Fibroblast of peridontal ligament (primary cell): Measurements from ENCODE around the gene AKAP13.

Experiments
- DNase-seq: peaks from one replicate; pipeline ENCODE4 v3.0.0-alpha.2; 2010; ENCODE audit errors: extremely low read depth

Gene AKAP13

DNA sequence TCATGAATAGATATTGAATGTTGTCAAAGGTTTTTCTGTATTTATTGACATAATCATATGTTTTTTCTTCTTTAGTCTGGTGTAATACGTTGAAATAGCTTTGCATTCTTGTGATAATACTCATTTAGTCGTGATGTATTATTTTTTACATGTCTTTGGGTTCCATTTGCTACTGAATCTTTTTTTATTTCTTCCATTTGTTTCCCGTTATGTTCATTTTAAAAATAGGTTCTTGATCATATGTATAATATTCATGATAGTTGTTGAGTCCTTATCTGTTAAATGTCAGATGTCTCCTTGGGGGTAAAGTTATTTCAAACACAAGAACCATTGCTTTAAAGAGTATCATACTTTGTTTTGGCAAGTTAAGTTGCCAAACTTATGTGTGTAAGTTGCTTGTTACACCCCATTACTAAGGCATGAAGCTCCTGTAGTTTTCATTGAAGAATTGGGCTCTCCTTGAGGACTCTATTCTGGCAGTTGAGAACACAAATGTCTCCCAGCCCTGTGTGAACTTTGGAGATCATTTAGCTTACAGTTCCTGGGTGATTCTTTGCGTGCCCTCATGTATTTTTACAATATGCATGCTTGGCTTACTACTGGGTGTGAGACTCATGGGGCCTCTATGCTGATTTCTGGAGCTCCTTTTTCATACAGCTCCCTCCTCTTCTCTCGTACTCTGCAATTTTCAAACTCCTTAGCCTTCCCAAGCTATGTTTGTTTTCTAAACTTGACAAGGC is 8.3 kb downstream of the AKAP13 start:
- peak; percentile 33 for DNase-seq

DNA sequence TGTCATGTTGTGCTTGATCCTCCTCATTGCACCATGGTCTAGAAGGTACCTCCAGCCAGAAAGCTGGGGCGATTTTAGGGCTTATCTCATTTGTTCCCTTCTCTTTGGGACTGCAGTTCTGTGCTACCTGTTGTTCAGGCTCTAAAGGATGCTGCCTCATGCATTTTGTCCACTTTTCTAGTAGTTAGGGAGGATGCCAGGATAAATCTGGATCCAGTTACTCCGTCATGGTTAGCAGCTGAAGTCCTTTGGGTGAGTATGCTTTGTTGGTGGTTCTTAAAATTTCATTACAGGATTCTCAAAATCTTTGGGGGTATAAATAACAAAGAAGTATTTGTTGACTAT is 8.9 kb downstream of the AKAP13 start:
- DNase-seq, result no peak

DNA sequence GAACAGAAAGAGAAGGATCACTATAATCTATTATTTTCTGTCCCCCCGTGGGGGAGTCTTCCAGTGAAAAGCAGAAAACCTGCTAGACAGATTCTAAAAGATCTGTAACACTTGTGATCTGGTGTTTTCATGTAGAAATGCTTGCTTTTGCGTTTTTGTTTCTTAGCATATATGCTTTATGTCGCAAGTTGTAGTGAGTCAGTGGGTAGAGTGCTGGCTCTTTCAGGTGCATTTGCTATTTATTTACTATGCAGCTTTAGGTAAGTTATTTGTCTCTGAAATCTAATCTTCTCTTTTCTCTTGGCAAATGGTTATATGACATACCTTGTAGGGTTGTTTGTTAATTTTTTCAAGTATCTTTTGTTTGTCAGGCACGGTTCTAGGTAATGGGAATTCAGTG is 9.4 kb downstream of the AKAP13 start:
- DNase-seq, result no peak

DNA sequence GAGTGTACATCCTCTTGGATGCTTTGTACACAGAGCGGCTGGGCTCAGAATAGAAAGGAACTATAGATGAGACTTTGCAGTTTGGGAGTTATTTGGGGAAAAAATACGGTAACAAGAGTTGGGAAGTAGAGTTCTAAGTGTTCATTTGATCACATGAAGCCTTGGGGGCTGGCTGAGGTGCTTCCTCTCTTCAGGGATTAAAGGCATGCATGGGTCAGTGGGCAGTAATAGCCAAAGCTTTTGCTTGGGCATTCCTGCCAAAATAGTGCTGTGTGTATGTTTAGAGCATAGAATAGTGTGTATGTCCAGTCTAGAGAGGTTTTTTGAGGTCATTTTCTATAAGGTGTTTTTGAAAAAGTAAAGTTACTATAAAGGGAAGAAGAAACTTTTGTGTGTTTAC is 12.8 kb downstream of the AKAP13 start:
- DNase-seq, result no peak

DNA sequence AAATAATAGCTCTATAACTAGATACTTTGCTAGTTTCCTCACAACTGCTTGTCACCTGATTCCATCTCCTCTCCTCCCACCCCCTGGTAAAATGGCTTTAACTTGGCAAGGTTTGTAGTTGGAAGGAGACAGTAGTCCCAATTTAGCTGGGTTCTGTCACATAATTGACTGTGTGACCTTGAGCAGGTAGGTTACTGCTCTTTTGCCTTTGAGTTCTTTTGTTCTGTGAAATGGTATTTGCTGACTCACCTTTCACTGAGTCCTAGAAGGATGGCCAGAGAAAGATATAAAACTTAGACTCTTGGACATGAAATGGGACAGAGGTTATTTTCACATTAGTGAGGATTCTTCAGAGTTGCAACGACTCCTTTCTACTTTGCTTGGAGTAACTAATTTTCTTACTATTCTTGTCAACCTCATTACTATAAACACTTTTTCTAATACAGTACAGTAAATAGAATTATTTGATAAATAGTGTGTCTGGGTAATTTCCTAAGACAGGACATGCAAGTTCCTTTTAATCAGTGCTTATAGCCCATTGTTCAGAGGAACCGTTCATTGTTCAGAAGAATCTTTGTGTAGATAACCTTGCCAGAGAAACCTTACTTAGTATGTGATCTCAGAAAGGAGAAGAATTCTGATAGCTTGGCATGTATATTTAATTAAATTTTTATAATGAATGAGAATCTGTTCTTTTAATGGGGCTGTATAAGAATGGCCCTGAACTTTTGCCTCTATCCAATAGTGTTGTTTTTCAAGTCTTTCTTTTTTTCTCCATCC is 14.3 kb downstream of the AKAP13 start:
- no peak for DNase-seq

DNA sequence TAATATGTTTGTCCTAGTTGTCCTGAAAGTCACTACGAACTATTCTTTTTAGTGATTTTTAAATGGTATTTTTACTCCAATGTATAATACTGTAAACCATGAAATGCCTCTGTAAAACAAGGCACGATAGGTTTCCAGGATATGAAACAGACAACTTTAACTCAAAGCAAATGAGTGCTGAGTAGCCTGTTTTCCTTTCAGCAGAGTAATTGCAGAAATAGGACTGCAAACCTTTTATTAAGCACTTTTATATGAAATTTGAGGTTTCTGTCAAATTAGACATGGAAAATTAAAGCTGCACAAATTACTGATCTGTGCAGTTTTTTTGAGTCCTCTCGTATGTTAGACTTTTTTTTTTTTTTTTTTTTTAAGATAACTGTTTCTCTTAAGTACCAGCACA is 16.2 kb downstream of the AKAP13 start:
- no peak for DNase-seq

DNA sequence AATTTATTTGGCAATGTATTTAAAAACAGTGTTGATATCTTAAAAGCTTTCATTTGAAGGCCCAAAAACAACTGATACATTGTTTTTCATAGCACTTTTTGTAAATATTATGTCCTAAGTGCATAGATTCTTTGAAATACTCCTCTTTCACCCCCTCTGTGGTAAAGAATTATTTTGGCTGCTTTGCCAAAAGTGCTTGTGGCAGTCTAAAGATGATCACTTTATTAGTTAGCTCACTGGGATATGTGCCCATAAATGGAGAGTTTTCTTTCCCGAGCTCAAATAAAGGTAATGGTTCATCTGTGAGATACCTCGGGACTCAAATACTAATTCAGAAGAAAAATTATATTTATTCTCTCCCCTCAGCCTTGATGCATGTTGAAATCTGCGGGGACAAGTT is 16.7 kb downstream of the AKAP13 start:
- no peak for DNase-seq

DNA sequence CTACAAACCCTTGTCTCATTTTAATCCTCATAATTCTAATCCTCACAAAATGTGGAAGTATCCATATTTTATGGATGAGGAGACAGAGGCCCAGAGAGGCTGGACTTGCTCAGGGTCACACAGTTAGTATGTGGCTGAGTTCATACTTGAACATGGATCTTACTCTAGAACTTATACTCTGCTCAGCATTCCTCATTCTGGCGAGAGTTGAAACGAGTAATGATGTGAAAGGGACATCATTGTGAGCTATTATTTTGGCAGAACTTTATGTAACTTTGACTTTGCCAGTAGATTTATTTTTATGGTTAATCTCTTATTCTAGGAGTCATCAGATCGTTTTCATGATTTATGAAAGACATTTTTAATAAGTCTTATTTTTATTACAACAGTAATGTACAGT is 17.5 kb downstream of the AKAP13 start:
- no peak for DNase-seq

DNA sequence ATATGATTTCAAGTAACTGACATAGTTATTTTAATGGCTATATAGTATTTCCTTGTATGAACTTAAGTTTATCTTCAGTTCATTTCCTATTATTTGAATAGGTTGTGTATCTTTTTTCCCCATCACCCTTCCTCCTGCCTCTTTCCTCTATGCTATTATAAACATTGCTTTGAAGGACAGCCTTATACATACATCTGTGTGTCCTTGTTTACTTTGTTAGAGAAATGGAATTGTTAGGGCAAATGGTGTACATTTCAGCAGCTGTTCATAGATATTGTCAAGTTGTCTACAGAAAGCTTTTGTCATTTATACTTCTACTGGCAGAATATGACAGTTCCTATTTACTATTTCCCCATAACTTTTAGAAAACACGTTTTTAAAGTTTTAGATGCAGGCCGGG is 18.4 kb downstream of the AKAP13 start:
- no peak for DNase-seq

DNA sequence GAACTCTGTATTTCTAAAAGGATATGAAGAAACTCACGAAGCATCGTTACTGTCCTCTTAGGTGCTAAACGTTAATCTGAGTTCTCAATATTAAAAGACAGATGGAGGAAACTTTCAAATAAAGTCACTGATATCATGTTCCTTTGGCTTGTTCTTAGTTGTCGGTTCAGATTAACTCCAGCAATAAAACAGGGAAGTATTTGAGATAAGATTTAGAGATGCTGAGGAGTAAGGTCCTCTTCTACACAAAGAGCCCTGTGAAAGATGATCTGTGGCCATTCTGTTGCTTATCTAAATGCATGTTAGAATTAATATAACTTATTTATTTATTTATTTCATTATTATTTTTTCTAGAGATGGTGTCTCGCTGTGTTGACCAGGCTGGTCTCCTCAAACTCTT is 19.2 kb downstream of the AKAP13 start:
- DNase-seq, result no peak

DNA sequence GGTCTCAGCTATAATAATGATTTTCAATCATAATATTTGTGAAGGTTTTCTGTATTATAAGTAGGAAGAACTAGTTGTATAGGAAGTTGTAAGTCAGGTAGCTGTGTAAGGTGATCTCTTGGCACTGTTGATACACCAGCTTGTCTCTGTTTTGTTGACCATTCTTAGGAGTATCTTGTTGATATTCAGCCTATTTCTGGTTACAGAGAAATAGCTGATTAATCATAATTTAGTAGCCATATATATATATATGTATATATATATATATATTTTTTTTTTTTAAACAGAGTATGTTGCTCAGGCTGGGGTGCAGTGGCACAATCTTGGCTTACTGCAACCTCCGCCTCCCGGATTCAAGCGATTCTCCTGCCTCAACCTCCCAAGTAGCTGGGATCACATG is 20.2 kb downstream of the AKAP13 start:
- no peak for DNase-seq

DNA sequence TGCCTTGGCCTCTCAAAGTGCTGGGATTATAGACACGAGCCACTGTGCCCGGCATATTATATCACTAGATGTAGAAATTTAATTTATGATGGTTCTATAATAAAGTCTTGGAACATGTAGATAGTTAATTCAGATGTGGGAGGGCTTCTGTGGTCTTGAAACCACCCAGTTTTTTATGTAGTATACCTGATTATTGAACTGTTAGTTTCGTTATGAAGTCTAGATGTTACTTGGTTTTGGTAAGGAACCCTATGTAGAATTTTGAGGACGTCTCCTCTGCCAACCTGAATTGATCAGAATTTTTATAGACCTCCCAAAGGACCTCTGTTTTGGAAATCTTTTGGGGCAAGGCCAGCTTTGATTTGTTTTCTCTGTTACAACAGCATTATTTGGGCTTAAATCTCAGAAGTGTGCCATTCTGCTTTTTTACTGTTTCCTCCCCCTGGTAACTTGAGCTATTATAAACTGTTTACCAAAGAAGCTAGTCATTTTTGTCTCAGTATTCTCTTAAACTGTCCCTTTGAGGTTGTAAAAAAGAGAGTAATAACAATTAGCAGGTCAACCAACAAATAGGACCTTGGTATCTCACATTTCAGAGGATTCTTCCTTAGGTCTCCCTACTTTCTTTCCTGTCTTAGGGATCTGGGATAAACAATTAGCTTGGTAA is 20.8 kb downstream of the AKAP13 start:
- DNase-seq, result no peak

DNA sequence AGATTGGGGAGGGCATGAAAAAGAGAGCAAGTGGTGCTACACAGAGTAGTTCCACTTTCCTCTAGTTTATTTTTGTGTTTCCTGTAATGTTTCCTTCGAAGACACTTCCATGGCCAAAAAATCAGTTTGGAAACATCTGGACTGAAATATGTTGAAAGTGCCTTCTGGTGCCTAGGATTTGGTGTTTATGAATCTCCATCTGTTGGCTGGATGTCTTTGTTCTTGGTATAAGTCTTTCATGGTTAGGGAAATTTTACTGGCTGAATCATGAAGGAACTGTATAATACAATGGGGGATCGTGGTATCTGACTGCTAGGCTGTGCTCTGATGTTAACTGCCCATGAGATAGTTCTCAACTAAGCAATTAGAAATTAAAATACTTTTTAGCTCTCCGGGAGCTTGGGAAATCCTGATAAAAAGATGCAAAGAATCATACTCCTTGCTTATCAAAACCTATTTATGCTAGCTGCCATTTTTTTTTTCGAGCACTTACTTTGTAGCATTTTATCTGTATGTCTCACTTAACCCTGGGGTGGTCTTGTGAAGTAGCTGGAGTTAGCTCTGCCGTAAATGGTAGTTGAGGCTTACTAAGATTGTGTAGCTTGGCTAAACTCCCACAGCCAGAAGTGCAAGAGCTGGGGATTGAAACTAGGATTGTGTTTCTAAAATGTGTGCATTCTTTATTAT is 21.9 kb downstream of the AKAP13 start:
- peak; percentile 53 for DNase-seq

DNA sequence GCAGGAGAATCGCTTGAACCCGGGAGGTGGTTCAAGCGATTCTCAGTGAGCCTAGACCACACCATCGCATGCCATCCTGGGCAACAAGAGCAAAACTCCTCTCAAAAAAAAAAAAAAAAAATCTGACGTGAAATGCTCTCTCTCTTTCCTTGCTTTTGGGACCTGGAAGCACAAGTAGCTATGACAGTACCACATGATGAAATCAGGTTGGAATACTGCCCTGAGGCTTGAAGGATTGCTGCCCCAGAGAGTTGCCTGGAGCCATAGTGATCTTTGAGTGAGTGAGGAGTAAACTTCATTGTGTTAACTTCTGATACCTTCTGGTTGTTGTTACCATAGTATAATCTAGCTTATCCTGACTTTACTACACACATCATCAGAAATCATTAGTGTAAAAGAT is 23.3 kb downstream of the AKAP13 start:
- peak; percentile 78 for DNase-seq

DNA sequence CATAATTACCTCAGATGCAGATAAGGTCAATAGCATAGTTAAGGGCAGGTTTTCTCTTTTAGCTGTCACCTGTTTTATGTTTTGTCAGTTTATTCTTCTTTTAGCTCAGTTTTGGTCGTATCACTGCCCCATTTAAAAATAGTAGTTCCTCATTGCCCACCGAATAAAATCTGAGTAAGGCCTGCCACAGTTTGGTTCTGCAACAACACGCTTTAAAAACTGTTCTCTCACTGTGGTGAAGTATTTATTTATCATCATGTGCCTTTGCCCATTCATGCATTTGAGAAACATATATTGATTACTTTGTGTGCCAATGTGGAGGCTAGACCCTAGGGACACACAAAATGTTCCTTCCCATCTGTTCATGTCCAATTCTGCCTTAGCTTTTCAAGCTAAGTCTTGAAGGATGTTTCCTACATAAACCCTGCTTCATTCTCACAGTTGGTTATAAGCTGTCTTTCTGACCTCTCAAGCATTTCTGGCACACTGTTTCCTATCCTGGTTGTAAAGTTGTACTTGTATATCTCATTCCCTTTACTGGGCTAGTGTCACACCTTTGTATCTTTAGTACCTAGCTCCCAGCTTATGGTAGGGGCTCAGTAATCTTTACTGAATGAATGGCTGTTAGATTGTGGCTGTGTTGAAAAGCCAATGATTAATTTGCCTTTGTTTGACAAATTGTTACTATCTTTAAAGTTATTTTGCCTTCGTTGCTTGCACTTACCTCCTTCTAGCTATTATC is 23.9 kb downstream of the AKAP13 start:
- no peak for DNase-seq

DNA sequence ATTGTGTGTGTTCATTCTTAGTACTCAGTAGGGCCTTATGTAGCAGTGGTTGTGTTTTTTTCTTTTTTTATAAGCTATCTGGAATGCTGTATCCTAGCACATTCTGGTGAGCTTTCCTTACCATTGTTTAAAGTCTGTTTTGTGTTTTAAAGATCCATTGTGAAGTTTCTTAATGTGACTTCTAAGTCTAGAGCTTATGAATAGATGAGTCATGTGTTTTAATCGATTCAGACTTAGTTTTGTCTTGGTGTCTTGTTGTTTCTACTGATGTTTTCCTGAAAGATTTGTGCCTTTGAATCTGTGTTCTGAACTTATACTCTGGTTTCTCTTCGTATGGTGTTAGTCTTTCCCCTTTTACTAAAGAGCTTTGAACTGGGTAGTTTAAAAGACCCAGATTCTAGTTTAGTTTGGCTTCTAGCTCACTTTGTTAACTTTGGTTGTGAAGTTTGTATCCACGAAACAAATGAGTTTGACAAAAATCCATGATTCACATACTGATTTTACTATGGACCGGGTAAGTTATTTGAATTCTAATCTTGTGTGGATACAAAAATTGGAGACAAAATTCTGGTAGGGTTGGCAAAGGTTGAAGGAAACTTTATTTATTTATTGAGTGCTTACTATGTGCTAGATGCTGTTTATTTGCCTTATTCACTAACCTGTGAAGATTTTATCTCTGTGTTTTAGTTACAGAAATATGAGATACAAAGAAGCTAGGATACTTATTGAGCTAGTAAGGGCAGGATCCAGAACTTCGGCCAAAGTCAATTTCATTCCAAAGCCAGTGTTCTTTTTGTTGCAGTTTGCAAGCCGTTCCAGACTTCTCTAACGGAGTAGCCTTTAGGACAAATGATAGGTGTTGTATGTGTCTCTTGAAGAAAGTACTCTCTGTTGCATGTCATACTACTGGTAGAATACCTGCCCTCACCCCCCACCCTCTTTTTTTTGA is 24.8 kb downstream of the AKAP13 start:
- peak; percentile 57 for DNase-seq

DNA sequence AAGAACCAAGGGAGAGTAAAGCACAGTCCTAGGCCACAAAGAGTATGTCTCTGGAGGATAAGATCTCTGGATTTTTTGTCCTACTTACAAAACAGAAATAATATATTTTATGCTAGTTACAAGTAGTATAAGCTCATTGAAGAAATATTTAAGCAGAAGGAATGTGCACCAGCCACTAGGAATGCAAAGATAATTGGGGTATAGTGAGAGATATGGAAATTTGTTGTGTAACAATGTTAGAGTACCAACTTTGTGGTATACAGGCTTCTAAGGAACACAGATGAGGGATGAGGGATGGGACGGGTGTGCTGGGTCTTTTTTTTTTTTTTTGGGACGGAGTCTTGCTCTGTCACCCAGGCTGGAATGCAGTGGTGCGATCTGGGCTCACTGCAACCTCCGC is 26.5 kb downstream of the AKAP13 start:
- DNase-seq, result peak; percentile 79

DNA sequence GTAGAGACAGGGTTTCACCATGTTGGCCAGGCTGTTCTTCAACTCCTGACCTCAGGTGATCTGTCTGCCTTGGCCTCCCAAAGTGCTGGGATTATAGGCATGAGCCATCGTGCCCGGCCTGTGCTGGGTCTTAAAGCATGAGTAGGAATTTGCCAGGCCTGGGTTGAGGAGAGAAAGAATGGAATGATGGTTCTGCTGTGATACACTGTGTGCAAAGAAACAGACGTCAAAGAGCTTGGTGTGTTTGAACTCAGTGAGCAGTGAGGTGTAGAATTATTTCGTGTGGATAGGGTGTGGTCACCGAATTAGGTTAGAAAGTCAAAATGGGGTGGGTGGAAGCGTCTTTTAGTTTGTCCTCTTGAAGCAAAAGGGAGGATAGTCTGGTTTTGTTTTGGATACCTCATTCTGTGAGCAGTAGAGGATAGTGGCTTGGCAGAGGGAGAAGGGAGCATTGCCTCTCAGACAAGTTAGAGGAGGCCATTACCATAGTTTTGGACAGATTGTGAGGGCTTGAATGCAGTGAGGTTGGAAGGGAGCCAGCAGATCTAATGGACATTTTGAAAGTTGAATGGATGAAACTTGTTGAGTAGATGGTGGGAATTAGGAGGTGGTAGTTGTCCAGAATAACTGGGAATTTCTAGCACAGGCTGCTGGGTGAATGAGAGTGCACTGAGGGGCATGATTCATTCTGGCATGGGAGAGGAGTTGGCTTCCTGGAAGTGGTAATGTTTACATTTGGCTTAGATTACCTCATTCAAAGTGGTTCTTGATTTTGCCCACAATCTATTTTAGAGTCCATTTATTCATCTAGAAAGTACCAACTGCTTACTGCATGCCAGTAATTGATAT is 27.2 kb downstream of the AKAP13 start:
- DNase-seq, result peak; percentile 94

DNA sequence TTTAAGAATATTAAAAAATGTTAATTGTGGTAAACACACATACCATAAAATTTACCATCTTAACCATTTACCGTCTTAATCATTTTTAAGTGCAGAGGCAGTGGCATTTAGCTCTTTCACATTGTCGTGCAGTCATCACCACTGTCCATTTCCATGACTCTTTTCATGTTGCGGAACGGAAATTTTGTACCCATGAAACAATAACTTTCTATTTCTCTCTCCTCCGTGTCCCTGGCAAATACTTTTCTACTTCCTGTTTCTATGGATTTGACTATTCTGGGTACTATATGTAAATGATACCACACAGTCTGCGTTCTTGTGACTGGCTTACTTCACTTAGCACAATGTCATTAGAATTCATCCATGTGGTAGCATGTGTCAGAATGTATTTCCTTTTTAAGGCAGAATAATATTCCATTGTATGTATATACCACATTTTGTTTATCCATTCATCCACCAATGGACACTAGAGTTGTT is 27.9 kb downstream of the AKAP13 start:
- no peak for DNase-seq
